Measurements from ENCODE around the gene POPDC2.

GRCh38 chr3:119624002-119624720 is 36.2 kb downstream of the POPDC2 start:
- no peak for TF ChIP-seq GATA2 (IDR thresholded peaks at IDR 0.05; ENCODE audit: low read depth, low read length)
- no peak for TF ChIP-seq GATA3 (IDR thresholded peaks at IDR 0.05; ENCODE audit: low read depth, low read length)
